Fibroblast of peridontal ligament (primary cell): ENCODE data around the gene BACE2.
"Not testable (repeated sequence)": the region's sequence is repeated elsewhere in the genome, so short reads cannot be mapped to it uniquely, and the experiment has no call there.

Experiments
- DNase-seq: peaks from one replicate; pipeline ENCODE4 v3.0.0-alpha.2; 2010; ENCODE audit errors: extremely low read depth

Gene BACE2

DNA sequence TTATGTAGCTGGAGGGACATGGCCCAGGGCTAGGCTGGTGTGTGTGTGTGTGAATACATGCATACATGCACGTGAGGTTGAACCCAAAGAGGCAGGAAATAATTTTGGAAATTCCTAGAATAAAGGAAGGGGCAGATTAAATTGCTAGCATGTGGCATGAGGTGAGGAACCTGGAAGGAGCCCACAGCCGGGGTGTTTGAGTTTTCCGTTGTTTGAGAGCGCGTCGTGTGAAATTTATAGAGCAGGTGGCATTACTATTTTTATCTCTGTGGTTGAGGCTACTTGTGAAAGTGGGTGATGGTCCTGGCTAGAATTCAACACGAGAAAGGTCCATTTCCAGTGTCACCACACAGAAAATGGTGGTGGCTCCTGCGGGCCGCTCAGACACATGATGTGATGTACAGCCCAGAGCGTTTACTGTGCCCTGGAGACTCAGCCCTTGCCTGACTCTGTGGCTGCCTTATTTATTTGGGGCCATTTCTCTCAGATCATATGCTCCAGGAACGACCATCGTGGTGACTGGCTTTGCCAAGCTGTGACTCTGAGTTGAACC is 48.0 kb downstream of the BACE2 start:
- no peak for DNase-seq

- DNase-seq, result no peak
Measured at GRCh38 chr21:41216486-41216885, 48.5 kb downstream of the BACE2 start.

GRCh38 chr21:41217671-41218385 is 49.9 kb downstream of the BACE2 start:
- DNase-seq, result peak; percentile 20

GRCh38 chr21:41219498-41220207 is 51.7 kb downstream of the BACE2 start:
- DNase-seq, result no peak

DNA sequence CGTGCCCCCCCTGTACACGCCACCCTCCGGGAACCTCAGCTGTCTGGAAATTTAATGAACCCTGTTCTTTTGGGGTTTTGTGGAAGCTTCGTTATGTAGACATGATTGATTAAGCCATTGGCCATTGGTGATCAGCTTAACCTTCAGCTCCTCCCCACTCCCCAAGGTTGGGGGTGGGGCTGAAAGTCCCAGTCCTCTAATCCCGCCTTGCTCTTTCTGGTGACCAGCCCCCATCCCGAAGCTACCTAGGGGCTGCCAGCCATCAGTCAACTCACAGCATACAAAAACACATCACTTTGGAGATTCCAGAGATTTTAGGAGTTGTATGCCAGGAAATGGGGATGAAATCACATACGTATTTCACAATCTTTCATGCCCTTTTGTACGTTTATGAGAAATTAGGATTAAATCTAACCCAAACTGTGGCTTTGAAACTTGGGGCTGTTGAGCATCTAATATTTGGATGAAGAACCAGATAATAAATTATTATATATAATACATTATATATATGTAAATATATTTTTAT is 52.3 kb downstream of the BACE2 start:
- DNase-seq, result no peak

DNA sequence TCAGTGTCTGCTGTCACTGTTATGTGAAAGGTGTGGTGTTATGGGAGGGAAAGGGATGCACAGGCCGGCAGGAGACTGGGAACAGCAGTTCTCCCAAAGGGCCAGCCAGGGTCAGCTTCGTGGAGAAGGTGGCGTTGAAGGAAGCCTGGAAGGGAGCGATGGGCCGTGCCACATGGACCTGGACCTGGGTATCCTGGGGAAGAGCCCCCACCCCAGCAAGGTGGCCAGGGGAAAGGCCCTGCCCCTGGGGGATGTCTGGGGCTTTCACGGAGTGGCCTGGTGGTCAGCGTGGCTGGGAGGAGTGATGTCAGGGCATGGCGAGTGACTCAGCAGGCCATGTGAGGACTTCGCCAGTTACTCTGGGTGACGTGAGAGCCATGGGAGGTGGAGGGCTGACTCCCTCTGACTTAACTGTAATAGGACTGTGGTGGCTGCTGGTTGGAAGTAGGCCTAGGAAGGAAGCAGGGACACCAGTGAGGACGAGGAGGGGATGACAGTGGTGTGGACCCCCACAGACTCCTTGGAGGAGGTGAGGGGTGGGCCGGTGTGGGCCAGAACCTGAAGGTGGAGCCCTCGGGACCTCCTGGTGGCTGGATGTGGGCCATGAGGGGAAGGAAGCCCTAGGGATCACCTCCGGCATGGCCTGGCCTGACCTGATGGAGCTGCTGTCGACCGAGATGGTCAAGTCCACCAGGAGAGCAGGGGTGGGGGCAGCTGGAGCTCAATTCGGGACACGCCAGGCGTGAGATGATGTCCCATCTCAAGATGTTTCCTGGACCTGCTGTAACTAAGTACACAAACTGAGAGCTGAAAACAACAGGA is 54.5 kb downstream of the BACE2 start:
- no peak for DNase-seq

DNA sequence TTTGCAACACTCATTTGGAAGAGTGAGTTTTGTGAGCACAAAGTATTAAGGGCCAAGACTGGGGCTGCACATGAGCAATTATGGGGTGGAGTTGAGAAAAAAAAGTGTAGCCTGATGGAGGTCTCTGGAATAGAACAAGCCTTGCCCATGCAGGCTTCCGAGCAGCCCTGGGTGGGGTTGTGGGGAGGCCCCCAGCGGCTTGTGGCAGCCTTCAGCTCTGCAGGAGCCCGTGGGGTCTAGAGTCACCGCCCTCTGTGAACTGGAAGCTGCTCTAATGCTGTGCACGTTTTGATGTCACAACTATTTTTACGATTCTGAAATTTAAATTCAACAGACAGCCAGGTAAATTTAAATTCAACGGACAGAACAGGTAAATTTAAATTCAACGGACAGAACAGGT is 58.9 kb downstream of the BACE2 start:
- no peak for DNase-seq

DNA sequence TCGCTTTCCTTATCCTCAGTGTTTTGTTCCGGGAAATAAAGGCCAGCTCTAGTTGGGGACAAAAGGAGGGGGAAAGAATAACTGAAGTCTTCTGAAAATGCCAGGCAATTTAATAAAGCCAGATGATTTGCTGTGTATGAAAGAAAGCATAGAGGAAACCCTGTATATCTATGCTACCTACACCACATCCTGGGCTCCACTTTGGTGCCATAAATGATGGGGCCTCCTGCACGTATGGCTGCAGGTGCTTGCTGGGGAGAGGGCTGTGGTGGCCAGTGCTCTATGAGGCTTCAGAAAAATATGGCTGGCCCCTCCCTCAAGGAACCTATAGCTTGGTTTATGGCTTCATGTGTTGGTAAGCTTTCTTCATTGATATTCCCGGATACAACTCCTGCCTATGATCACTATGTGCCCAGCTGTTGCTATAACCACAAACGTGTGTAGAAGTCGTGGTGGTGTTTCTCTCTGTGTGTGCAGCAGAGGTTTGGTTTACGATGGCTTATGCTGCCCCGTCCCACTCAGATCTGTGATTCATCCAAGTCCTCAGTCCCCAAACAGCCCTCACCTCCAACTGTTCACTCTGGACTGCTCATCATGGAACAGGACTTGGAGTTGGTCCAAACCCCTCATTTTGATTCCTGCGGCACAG is 59.5 kb downstream of the BACE2 start:
- DNase-seq, result no peak

GRCh38 chr21:41228006-41228370 is 60.0 kb downstream of the BACE2 start:
- DNase-seq, result no peak

- no peak for DNase-seq
Measured at GRCh38 chr21:41228492-41228891, 60.5 kb downstream of the BACE2 start.

GRCh38 chr21:41228958-41229357 is 61.0 kb downstream of the BACE2 start:
- no peak for DNase-seq

DNA sequence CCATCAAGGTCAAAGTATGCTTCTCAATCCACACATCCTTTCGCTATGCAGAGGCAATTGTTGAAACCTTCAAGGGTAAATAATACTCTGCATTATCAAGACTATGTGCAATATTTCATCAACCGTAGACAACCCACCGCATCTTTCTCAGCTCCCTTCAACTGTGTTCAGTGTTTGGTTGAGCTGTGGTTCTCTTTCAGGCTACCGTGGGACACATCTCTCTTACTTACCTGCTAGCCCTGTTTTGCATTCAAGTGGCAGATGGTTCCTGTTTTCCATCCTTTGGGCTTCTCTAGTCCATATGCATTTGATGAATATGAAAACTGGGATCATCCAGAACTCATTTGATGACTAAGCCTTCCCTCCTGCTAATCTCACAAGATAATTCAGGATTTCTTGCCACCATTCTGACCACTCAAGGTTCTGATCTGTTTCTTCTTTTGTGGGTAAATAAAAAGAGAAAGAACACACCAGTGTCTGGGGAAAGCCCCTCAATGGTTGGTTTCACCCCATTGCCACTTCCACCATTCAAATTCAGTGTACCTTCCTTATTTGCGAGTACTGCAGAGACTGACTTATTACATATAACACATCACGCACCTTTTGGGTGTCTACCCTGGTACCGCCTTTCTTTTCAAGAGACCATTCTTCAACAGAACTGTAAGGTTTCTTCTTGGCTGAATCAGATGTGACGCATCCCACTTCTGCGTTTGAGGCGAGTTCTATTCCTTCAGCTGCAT is 61.7 kb downstream of the BACE2 start:
- DNase-seq, result no peak

GRCh38 chr21:41230497-41230896 is 62.5 kb downstream of the BACE2 start:
- no peak for DNase-seq

- DNase-seq, result no peak
Measured at GRCh38 chr21:41231060-41231459, 63.1 kb downstream of the BACE2 start.

DNA sequence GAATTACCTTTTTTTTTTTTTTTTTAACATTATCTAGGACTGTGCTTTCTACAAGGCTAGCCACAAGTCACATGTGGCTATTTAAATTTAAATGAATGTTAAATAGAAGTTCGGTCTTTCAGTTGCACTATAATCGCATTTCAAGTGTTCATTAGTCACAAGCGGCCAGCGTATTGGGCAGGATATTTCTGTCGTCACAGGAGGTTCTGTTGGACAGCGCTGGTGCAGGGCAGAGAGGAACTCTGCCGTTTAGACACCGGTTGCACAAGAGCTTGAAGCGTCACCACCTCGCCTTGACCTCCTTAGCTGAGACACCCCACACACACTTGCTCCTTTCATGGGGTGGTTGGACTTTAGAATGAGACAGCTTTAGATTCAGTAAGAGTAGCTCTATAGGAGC is 64.1 kb downstream of the BACE2 start:
- DNase-seq, result no peak

DNA sequence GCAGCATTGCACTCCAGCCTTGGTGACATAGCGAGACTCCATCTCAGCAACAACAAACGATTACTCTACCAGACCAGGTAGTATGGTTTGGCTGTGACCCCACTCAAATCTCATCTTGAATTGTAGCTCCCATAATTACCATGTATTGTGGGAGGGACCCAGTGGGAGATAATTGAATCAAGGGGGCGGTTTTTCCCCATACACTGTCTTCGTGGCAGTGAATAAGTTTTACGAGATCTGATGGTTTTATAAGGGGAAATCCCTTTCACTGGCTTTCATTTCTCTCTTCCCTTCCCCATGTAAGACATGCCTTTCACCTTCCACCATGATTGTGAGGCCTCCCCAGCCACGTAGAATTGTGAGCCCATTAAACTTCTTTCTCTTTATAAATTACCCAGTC is 66.0 kb downstream of the BACE2 start:
- no peak for DNase-seq

DNA sequence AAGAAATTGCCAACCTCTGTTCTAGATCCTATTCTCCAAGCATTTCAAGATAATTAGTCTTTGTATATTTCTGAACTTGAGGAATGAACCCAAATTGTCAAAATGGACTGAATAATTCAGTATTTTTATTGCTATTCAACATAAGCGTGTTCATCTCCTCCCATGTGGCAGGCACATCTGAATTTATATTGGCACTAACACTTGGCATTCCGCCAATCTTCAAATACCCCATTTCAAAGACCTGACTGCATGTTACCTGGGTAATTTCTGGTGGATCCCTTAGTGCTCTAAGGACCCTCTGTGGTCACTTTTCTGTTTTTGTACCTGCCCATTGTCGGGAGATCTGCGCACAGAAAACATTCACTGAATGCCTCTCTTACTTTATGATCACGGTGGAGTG is 66.6 kb downstream of the BACE2 start:
- no peak for DNase-seq

DNA sequence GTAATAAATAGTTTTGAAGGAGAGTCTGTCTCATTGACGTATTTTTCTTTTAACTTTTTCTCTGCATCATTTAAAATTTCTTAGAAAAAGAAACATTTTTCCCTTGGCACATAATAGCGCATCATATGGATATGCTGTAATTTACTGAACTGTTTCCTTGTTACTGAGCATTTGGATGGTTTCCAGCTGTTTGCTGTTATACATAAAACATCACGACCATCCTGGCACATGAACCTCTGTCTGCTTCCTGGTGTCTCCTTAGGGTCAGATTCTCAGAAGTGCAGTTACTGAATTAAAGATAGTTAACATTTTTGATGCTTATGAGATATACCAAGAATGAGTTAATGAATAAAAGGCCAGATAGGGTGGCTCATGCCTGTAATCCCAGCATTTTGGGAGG is 67.2 kb downstream of the BACE2 start:
- DNase-seq, result no peak

- DNase-seq, result no peak
Measured at GRCh38 chr21:41236352-41236973, 68.5 kb downstream of the BACE2 start.

DNA sequence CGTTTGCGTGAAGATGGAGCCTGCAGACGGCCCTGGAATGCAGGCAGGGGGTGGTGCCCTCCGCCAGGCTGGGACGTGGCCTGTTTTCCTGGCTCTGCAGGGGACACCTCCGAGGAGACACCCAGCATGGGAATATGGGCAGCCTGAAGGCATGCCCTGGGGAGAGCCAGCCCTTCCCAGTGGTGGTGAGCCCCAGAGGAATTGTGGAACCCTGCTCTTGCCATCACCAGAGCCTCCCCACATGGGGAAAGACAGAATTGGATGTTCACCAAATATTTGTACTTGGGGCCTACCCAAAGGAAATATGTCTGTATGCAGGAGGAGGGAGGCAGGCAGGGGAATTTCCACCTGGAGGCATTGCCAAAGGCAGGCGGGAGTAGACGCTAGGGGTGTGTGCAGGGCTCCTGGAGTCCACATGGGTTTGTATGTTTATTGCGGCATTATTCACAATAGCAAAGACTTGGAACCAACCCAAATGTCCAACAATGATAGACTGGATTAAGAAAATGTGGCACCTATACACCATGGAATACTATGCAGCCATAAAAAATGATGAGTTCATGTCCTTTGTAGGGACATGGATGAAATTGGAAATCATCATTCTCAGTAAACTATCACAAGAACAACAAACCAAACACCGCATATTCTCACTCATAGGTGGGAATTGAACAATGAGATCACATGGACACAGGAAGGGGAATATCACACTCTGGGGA is 70.3 kb downstream of the BACE2 start:
- not testable (repeated sequence) for DNase-seq
